ENCODE data around the gene TBC1D22A. TPM values are rescaled to one million over a fixed set of nuclear protein-coding genes. Genes with fewer than 3 reads are reported as not detected.

Gene TBC1D22A
- total RNA-seq, 1 donor from 2014 or later, result 34.1 TPM

DNA sequence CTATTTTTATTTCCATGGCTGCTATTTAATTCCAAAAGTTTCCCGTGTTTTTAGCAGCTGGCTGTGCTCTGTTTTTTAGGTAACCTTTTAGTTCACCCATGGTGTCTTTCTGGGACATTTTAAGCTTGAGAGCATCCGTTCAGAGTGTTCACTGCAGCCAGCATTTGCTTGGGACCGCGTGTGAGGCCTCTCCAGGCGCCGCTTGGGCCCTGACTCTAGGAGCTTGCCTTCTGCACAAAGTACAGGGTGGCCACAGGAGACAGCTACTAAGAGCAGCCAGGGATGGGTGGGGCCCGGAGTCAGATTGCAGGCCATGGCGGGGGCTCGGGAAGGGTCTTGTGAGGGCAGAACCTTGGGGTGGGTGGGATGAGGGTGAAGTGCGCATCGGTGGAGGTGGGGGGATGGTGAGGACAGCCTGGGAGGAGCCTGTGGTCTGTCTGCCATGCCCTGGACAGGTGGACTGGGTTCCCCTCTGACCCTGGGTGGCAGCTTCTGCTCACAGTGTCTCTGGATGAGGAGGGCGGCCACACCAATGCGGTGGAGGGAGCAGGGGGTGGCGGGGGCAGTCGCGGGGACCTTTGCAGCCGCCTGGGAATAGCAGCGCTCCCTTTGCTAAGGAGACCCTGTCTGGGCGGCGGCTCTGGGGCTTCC lies 288.1 kb downstream of the TBC1D22A start:
- TF ChIP-seq CTCF (IDR thresholded peaks at IDR 0.05), result no peak
- Histone ChIP-seq H3K27ac (no peak overlapping the region), H3K36me3 (peaks cover 15% of the 10 kb centered on the region), H3K4me3 (no peak overlapping the region), H3K27me3 (ENCODE audit: low read depth) (no peaks in the 10 kb centered on the region), H3K9me3 (no peaks in the 10 kb centered on the region), H3K4me1 (no peaks in the 10 kb centered on the region)
- DNase-seq (peak; percentile 38), ATAC-seq (no peak)
- intact Hi-C loops (cut with DNase I), result no loop called here

DNA sequence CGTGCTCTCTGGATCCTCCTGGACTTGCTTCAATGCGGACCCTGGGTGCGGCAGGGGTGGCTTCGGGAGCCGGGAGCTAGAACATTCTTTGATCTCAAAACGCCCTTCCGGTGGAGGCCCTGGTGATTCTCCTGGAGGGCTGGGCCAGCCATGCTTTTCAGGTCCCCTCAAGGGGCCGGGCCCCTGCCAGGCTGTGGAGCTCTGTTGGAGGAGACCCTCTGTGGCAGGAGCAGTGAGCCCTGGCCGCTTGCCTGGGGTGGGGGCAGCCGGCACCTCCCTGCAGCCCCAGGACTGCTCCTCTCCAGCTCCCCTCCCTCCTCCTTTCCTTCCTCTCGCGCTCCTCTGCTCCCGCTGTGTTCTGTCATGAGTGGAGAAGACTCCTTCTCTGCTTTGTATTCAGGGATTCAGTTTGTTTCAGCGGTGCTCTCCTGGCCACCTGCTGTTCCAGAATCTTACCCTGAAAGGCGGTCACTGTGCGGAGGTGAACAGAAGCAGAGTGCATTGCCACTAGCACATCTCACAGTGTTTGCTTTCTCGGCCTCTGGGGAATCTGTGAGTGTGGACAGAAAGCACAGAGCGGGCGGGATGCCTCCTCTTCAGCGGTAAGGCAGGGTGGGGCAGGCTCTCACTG lies 289.1 kb downstream of the TBC1D22A start:
- Histone ChIP-seq H3K27ac (no peak overlapping the region), H3K4me3 (no peak overlapping the region), H3K27me3 (ENCODE audit: low read depth) (no peaks in the 10 kb centered on the region), H3K36me3 (peaks cover 15% of the 10 kb centered on the region), H3K9me3 (no peaks in the 10 kb centered on the region), H3K4me1 (no peaks in the 10 kb centered on the region)
- DNase-seq, result peak; percentile 32
- no peak for TF ChIP-seq CTCF (IDR thresholded peaks at IDR 0.05)
- intact Hi-C loops (cut with DNase I), result no loop called here
- ATAC-seq, result no peak

DNA sequence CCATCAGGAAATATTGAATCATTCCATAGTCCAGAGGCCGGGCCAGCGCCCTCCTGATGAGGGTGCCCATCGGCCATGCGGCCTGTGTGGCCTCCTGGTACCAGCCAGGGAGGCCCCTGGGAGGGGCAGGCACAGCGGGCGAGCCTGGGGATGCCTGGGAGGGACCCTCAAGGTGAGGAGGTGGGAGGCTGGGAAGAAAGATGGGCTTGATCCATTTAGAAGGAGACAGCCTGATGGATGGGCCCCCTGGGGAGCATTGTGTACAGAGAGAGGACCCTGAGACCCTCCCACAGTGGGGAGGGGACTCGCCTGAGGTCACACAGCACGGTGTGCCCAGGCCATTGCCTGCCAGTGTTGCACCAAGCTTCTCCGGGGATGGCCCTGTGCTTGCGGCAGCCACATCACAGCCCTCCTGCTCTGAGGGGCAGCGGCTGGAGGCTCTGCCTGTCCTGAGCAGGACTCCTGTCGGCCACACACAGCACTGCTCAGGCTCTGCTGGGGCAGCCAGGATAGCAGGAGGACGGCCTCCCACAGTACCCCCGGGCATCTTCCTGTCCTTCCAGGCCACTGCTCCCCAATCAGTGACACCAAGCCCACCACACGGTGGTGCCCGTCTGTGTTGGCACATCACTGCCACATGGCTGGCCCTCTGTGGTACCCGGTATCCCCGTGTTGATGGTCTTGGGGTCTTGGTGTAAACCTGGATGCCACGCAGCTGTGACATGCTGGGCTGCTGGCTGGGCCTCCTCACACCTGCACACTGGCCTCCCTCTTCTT lies 290.0 kb downstream of the TBC1D22A start:
- ATAC-seq, result no peak
- TF ChIP-seq CTCF (IDR thresholded peaks at IDR 0.05), result no peak
- intact Hi-C loops (cut with DNase I), result no loop called here
- Histone ChIP-seq H3K4me1 (no peaks in the 10 kb centered on the region), H3K27me3 (ENCODE audit: low read depth) (no peaks in the 10 kb centered on the region), H3K9me3 (no peaks in the 10 kb centered on the region), H3K4me3 (no peak overlapping the region), H3K36me3 (peaks cover 15% of the 10 kb centered on the region), H3K27ac (no peak overlapping the region)
- DNase-seq, result peak; percentile 15

GRCh38 chr22:47053013-47053725 lies 290.7 kb downstream of the TBC1D22A start:
- Histone ChIP-seq H3K4me1 (no peaks in the 10 kb centered on the region), H3K27ac (no peak overlapping the region), H3K4me3 (no peak overlapping the region), H3K27me3 (ENCODE audit: low read depth) (no peaks in the 10 kb centered on the region), H3K9me3 (no peaks in the 10 kb centered on the region), H3K36me3 (peaks cover 15% of the 10 kb centered on the region)
- no peak for TF ChIP-seq CTCF (IDR thresholded peaks at IDR 0.05)
- DNase-seq, result no peak
- intact Hi-C loops (cut with DNase I), result no loop called here
- no peak for ATAC-seq

- H3K36me3 ChIP-seq, result peaks cover 15% of the 10 kb centered on the region
- ATAC-seq (no peak), DNase-seq (no peak)
- H3K4me3 ChIP-seq, result no peak overlapping the region
- no peaks in the 10 kb centered on the region for H3K4me1 ChIP-seq
- intact Hi-C loops (cut with DNase I), result no loop called here
- TF ChIP-seq CTCF (IDR thresholded peaks at IDR 0.05), result no peak
- H3K27me3 ChIP-seq (ENCODE audit: low read depth), result no peaks in the 10 kb centered on the region
- H3K27ac ChIP-seq, result no peak overlapping the region
- H3K9me3 ChIP-seq, result no peaks in the 10 kb centered on the region
These were observed 291.3 kb downstream of the TBC1D22A start for GRCh38 chr22:47053726-47054141.

All from lower lobe of right lung (tissue), 2 donors.